ENCODE data around the gene INTU.
"Not testable (repeated sequence)": the region's sequence is repeated elsewhere in the genome, so short reads cannot be mapped to it uniquely, and the experiment has no call there.

INTU gene

GRCh38 chr4:127648061-127648460 is 15.3 kb downstream of the INTU start:
- Histone ChIP-seq H3K4me2 (ENCODE audit: low read length) (no peak overlapping the region), H3K4me1 (ENCODE audit: control insufficient read depth, insufficient read depth, low read length) (no peaks in the 10 kb centered on the region), H3K9ac (ENCODE audit: low read depth, low read length) (no peak overlapping the region), H3K9me3 (replicated peaks; ENCODE audit: low read length) (no peaks in the 10 kb centered on the region), H3K36me3 (ENCODE audit: insufficient read depth, low read length) (no peaks in the 10 kb centered on the region), H3K4me3 (ENCODE audit: low read length) (no peak overlapping the region), H3K27me3 (ENCODE audit: control insufficient read depth, insufficient read depth, low read length) (no peaks in the 10 kb centered on the region)

GRCh38 chr4:127655590-127655989 is 22.8 kb downstream of the INTU start:
- H3K4me1 ChIP-seq (ENCODE audit: control insufficient read depth, insufficient read depth, low read length); H3K9me3 ChIP-seq (replicated peaks; ENCODE audit: low read length); H3K36me3 ChIP-seq (ENCODE audit: insufficient read depth, low read length); H3K27me3 ChIP-seq (ENCODE audit: control insufficient read depth, insufficient read depth, low read length); H3K4me2 ChIP-seq (ENCODE audit: low read length); H3K9ac ChIP-seq (ENCODE audit: low read depth, low read length); H3K4me3 ChIP-seq (ENCODE audit: low read length): not testable (repeated sequence)

GRCh38 chr4:127656047-127656680 is 23.4 kb downstream of the INTU start:
- no peaks in the 10 kb centered on the region for H3K36me3 ChIP-seq (ENCODE audit: insufficient read depth, low read length)
- H3K9me3 ChIP-seq (replicated peaks; ENCODE audit: low read length) = no peaks in the 10 kb centered on the region
- no peak overlapping the region for H3K9ac ChIP-seq (ENCODE audit: low read depth, low read length)
- H3K4me2 ChIP-seq (ENCODE audit: low read length) = no peak overlapping the region
- H3K4me3 ChIP-seq (ENCODE audit: low read length) = no peak overlapping the region
- H3K4me1 ChIP-seq (ENCODE audit: control insufficient read depth, insufficient read depth, low read length) = no peaks in the 10 kb centered on the region
- no peaks in the 10 kb centered on the region for H3K27me3 ChIP-seq (ENCODE audit: control insufficient read depth, insufficient read depth, low read length)

- no peaks in the 10 kb centered on the region for H3K27me3 ChIP-seq (ENCODE audit: control insufficient read depth, insufficient read depth, low read length)
- no peaks in the 10 kb centered on the region for H3K4me1 ChIP-seq (ENCODE audit: control insufficient read depth, insufficient read depth, low read length)
- no peak overlapping the region for H3K4me3 ChIP-seq (ENCODE audit: low read length)
- H3K9ac ChIP-seq (ENCODE audit: low read depth, low read length) = no peak overlapping the region
- H3K4me2 ChIP-seq (ENCODE audit: low read length) = no peak overlapping the region
- H3K36me3 ChIP-seq (ENCODE audit: insufficient read depth, low read length) = no peaks in the 10 kb centered on the region
- H3K9me3 ChIP-seq (replicated peaks; ENCODE audit: low read length) = no peaks in the 10 kb centered on the region
Observed at GRCh38 chr4:127660284-127660885, 27.6 kb downstream of the INTU start.

- Histone ChIP-seq H3K9ac (ENCODE audit: low read depth, low read length) (no peak overlapping the region), H3K4me3 (ENCODE audit: low read length) (no peak overlapping the region), H3K9me3 (replicated peaks; ENCODE audit: low read length) (no peaks in the 10 kb centered on the region), H3K27me3 (ENCODE audit: control insufficient read depth, insufficient read depth, low read length) (no peaks in the 10 kb centered on the region), H3K4me2 (ENCODE audit: low read length) (no peak overlapping the region), H3K4me1 (ENCODE audit: control insufficient read depth, insufficient read depth, low read length) (no peaks in the 10 kb centered on the region), H3K36me3 (ENCODE audit: insufficient read depth, low read length) (no peaks in the 10 kb centered on the region)
Observed at GRCh38 chr4:127667116-127667515, 34.4 kb downstream of the INTU start.

GRCh38 chr4:127667772-127668171 is 35.0 kb downstream of the INTU start:
- Histone ChIP-seq H3K4me1 (ENCODE audit: control insufficient read depth, insufficient read depth, low read length) (no peaks in the 10 kb centered on the region), H3K36me3 (ENCODE audit: insufficient read depth, low read length) (no peaks in the 10 kb centered on the region), H3K4me2 (ENCODE audit: low read length) (no peak overlapping the region), H3K9ac (ENCODE audit: low read depth, low read length) (no peak overlapping the region), H3K9me3 (replicated peaks; ENCODE audit: low read length) (no peaks in the 10 kb centered on the region), H3K27me3 (ENCODE audit: control insufficient read depth, insufficient read depth, low read length) (no peaks in the 10 kb centered on the region), H3K4me3 (ENCODE audit: low read length) (no peak overlapping the region)

GRCh38 chr4:127668770-127669169 is 36.0 kb downstream of the INTU start:
- Histone ChIP-seq H3K27me3 (ENCODE audit: control insufficient read depth, insufficient read depth, low read length) (no peaks in the 10 kb centered on the region), H3K9me3 (replicated peaks; ENCODE audit: low read length) (no peaks in the 10 kb centered on the region), H3K36me3 (ENCODE audit: insufficient read depth, low read length) (no peaks in the 10 kb centered on the region), H3K9ac (ENCODE audit: low read depth, low read length) (no peak overlapping the region), H3K4me2 (ENCODE audit: low read length) (no peak overlapping the region), H3K4me1 (ENCODE audit: control insufficient read depth, insufficient read depth, low read length) (no peaks in the 10 kb centered on the region), H3K4me3 (ENCODE audit: low read length) (no peak overlapping the region)

- H3K4me2 ChIP-seq (ENCODE audit: low read length) = no peak overlapping the region
- H3K9me3 ChIP-seq (replicated peaks; ENCODE audit: low read length) = no peaks in the 10 kb centered on the region
- H3K4me3 ChIP-seq (ENCODE audit: low read length) = no peak overlapping the region
Observed at GRCh38 chr4:127669691-127670090, 36.9 kb downstream of the INTU start.

GRCh38 chr4:127672111-127672510 is 39.4 kb downstream of the INTU start:
- Histone ChIP-seq H3K9ac (ENCODE audit: low read depth, low read length) (no peak overlapping the region), H3K36me3 (ENCODE audit: insufficient read depth, low read length) (no peaks in the 10 kb centered on the region), H3K4me1 (ENCODE audit: control insufficient read depth, insufficient read depth, low read length) (no peaks in the 10 kb centered on the region), H3K27me3 (ENCODE audit: control insufficient read depth, insufficient read depth, low read length) (no peaks in the 10 kb centered on the region), H3K4me2 (ENCODE audit: low read length) (no peak overlapping the region), H3K4me3 (ENCODE audit: low read length) (no peak overlapping the region), H3K9me3 (replicated peaks; ENCODE audit: low read length) (no peaks in the 10 kb centered on the region)

More at GRCh38 chr4:127669691-127670090, 36.9 kb downstream of the INTU start:
- no peak overlapping the region for H3K9ac ChIP-seq (ENCODE audit: low read depth, low read length)
- no peaks in the 10 kb centered on the region for H3K4me1 ChIP-seq (ENCODE audit: control insufficient read depth, insufficient read depth, low read length)
- H3K27me3 ChIP-seq (ENCODE audit: control insufficient read depth, insufficient read depth, low read length) = no peaks in the 10 kb centered on the region
- H3K36me3 ChIP-seq (ENCODE audit: insufficient read depth, low read length) = no peaks in the 10 kb centered on the region

- Histone ChIP-seq H3K4me1 (ENCODE audit: control insufficient read depth, insufficient read depth, low read length) (peaks cover 21% of the 10 kb centered on the region), H3K4me2 (ENCODE audit: low read length) (peak overlapping the region; percentile 2), H3K9ac (ENCODE audit: low read depth, low read length) (no peak overlapping the region), H3K9me3 (replicated peaks; ENCODE audit: low read length) (no peaks in the 10 kb centered on the region), H3K27me3 (ENCODE audit: control insufficient read depth, insufficient read depth, low read length) (no peaks in the 10 kb centered on the region), H3K4me3 (ENCODE audit: low read length) (no peak overlapping the region), H3K36me3 (ENCODE audit: insufficient read depth, low read length) (no peaks in the 10 kb centered on the region)
Observed at GRCh38 chr4:127685292-127685691, 52.5 kb downstream of the INTU start.

GRCh38 chr4:127686658-127687057 is 53.9 kb downstream of the INTU start:
- no peak overlapping the region for H3K9ac ChIP-seq (ENCODE audit: low read depth, low read length)
- H3K9me3 ChIP-seq (replicated peaks; ENCODE audit: low read length) = no peaks in the 10 kb centered on the region
- H3K36me3 ChIP-seq (ENCODE audit: insufficient read depth, low read length) = no peaks in the 10 kb centered on the region
- no peak overlapping the region for H3K4me3 ChIP-seq (ENCODE audit: low read length)
- H3K4me2 ChIP-seq (ENCODE audit: low read length) = peak overlapping the region; percentile 14
- no peaks in the 10 kb centered on the region for H3K27me3 ChIP-seq (ENCODE audit: control insufficient read depth, insufficient read depth, low read length)
- peaks cover 21% of the 10 kb centered on the region for H3K4me1 ChIP-seq (ENCODE audit: control insufficient read depth, insufficient read depth, low read length)

- Histone ChIP-seq H3K4me1 (ENCODE audit: control insufficient read depth, insufficient read depth, low read length) (peaks cover 21% of the 10 kb centered on the region), H3K9me3 (replicated peaks; ENCODE audit: low read length) (no peaks in the 10 kb centered on the region), H3K4me2 (ENCODE audit: low read length) (no peak overlapping the region), H3K36me3 (ENCODE audit: insufficient read depth, low read length) (no peaks in the 10 kb centered on the region), H3K27me3 (ENCODE audit: control insufficient read depth, insufficient read depth, low read length) (no peaks in the 10 kb centered on the region), H3K4me3 (ENCODE audit: low read length) (no peak overlapping the region), H3K9ac (ENCODE audit: low read depth, low read length) (no peak overlapping the region)
Observed at GRCh38 chr4:127687580-127687979, 54.8 kb downstream of the INTU start.
